ENCODE measurements around the gene ZNF140. TPM values are rescaled to one million over a fixed set of nuclear protein-coding genes. Genes with fewer than 3 reads are reported as not detected.
A peak's percentile ranks its signal among the peaks of the same experiment; 100 is the strongest.

ZNF140 gene
- total and polyA plus RNA-seq, 2 of the 13 experiments (the other 11 are each of a cell fraction or from before 2014, with no cell fraction given): 8.7 to 13.5 TPM

- TF ChIP-seq FOXO4 (CRISPR knock-in tag; conservative IDR thresholded peaks at IDR 0.05) (no peak), CREBL2 (CRISPR knock-in tag; IDR thresholded peaks at IDR 0.05; ENCODE audit: borderline replicate concordance) (peak; percentile 17; the same call in 1 of the 2 replicates), CENPX (CRISPR knock-in tag; IDR thresholded peaks at IDR 0.05) (no peak), ZNF598 (CRISPR knock-in tag; IDR thresholded peaks at IDR 0.05; ENCODE audit: borderline replicate concordance) (peak; percentile 78; the same call in 1 of the 2 replicates), LCORL (IDR thresholded peaks at IDR 0.05) (no peak), LCORL (CRISPR knock-in tag; IDR thresholded peaks at IDR 0.05) (0 out of 2 replicates have a peak, but pooled peaks have one; percentile 15), IKZF4 (CRISPR knock-in tag; IDR thresholded peaks at IDR 0.05; ENCODE audit: borderline replicate concordance, low read depth, not compliant biosample characterization) (peak; percentile 59), REXO4 (CRISPR knock-in tag; IDR thresholded peaks at IDR 0.05; ENCODE audit: borderline replicate concordance) (no peak), CENPBD1 (CRISPR knock-in tag; IDR thresholded peaks at IDR 0.05; ENCODE audit: borderline replicate concordance, low read depth) (no peak), CBFB (CRISPR knock-in tag; IDR thresholded peaks at IDR 0.05) (peak; percentile 24; the same call in 1 of the 2 replicates), ZNF280D (CRISPR knock-in tag; IDR thresholded peaks at IDR 0.05) (peak; percentile 89), ZNF235 (CRISPR knock-in tag; IDR thresholded peaks at IDR 0.05; ENCODE audit: borderline replicate concordance) (peak; percentile 62; the same call in 1 of the 2 replicates), ZBTB42 (CRISPR knock-in tag; IDR thresholded peaks at IDR 0.05) (no peak), KLF11 (CRISPR knock-in tag; IDR thresholded peaks at IDR 0.05) (no peak; the same call in 1 of the 2 replicates), ZBTB7A (CRISPR knock-in tag; IDR thresholded peaks at IDR 0.05) (peak; percentile 57), NFYC (CRISPR knock-in tag; IDR thresholded peaks at IDR 0.05) (peak; percentile 57), ZFP41 (CRISPR knock-in tag; IDR thresholded peaks at IDR 0.05; ENCODE audit: borderline replicate concordance) (0 out of 2 replicates have a peak, but pooled peaks have one; percentile 16), ZNF558 (CRISPR knock-in tag; IDR thresholded peaks at IDR 0.05; ENCODE audit: borderline replicate concordance) (peak; percentile 85; the same call in 1 of the 2 replicates), ZNF703 (CRISPR knock-in tag; IDR thresholded peaks at IDR 0.05; ENCODE audit: borderline replicate concordance) (0 out of 2 replicates have a peak, but pooled peaks have one; percentile 39), NCOA5 (CRISPR knock-in tag; IDR thresholded peaks at IDR 0.05) (no peak), RFXAP (CRISPR knock-in tag; IDR thresholded peaks at IDR 0.05; ENCODE audit: borderline replicate concordance) (peak; percentile 81), ZNF782 (CRISPR knock-in tag; IDR thresholded peaks at IDR 0.05; ENCODE audit: borderline replicate concordance) (peak; percentile 64; the same call in 1 of the 2 replicates), HOMEZ (CRISPR knock-in tag; IDR thresholded peaks at IDR 0.05; ENCODE audit: low read depth) (peak; percentile 9; the same call in 1 of the 2 replicates)
Measured at GRCh38 chr12:133130038-133130807, 49.5 kb downstream of the ZNF140 start, which contains the start of the genes ZNF10 and ZNF891 (continued).

All from HepG2 (cell line).